Skin epidermis (tissue), 12 donors: ENCODE data around the gene SCAPER.

ENCODE experiments used
- H3K27ac ChIP-seq, 21 experiments: fragments of 200-600 bp; sonication (generic) in 11 of 21; one replicate each; pipeline ENCODE4 v1.5.0; 2020; ENCODE audit warnings: mild to moderate bottlenecking in 3 of 21, inconsistent platforms in 2 of 21, moderate library complexity in 2 of 21
- H3K4me3 ChIP-seq, 7 experiments: fragments of 200-600 bp; sonication (generic) in 2 of 7; one replicate each; pipeline ENCODE4 v1.5.0; 2020; ENCODE audit warnings: inconsistent platforms in 2 of 7, mild to moderate bottlenecking in 2 of 7, moderate library complexity in 1 of 7

Gene SCAPER

GRCh38 chr15:76391847-76392246 is 513.3 kb downstream of the SCAPER start:
- no peak overlapping the region for H3K27ac ChIP-seq
- H3K4me3 ChIP-seq = no peak overlapping the region

GRCh38 chr15:76391309-76391708 is 513.8 kb downstream of the SCAPER start:
- H3K4me3 ChIP-seq = no peak overlapping the region
- no peak overlapping the region for H3K27ac ChIP-seq

GRCh38 chr15:76390571-76390970 is 514.6 kb downstream of the SCAPER start:
- no peak overlapping the region for H3K4me3 ChIP-seq
- no peak overlapping the region for H3K27ac ChIP-seq

- H3K27ac ChIP-seq = no peak overlapping the region
Measured at GRCh38 chr15:76386926-76387325, 518.2 kb downstream of the SCAPER start.

GRCh38 chr15:76386178-76386577 is 519.0 kb downstream of the SCAPER start:
- H3K4me3 ChIP-seq = no peak overlapping the region
- H3K27ac ChIP-seq = no peak overlapping the region

More at GRCh38 chr15:76386926-76387325, 518.2 kb downstream of the SCAPER start:
- no peak overlapping the region for H3K4me3 ChIP-seq

- Histone ChIP-seq H3K27ac (no peak overlapping the region), H3K4me3 (no peak overlapping the region)
Measured at GRCh38 chr15:76384409-76384808, 520.7 kb downstream of the SCAPER start.

- H3K4me3 ChIP-seq = no peak overlapping the region
- H3K27ac ChIP-seq = no peak overlapping the region
Measured at GRCh38 chr15:76382987-76383728, 522.0 kb downstream of the SCAPER start.

- H3K4me3 ChIP-seq = no peak overlapping the region
- no peak overlapping the region for H3K27ac ChIP-seq
Measured at GRCh38 chr15:76381366-76381765, 523.8 kb downstream of the SCAPER start.

GRCh38 chr15:76380249-76380648 is 524.9 kb downstream of the SCAPER start:
- Histone ChIP-seq H3K27ac (no peak overlapping the region), H3K4me3 (no peak overlapping the region)

- H3K4me3 ChIP-seq = no peak overlapping the region
Measured at GRCh38 chr15:76378691-76379090, 526.4 kb downstream of the SCAPER start.

GRCh38 chr15:76377751-76378150 is 527.4 kb downstream of the SCAPER start:
- H3K4me3 ChIP-seq = no peak overlapping the region
- H3K27ac ChIP-seq = no peak overlapping the region

More at GRCh38 chr15:76378691-76379090, 526.4 kb downstream of the SCAPER start:
- H3K27ac ChIP-seq = no peak overlapping the region

- no peak overlapping the region for H3K27ac ChIP-seq
Measured at GRCh38 chr15:76377217-76377616, 527.9 kb downstream of the SCAPER start.

GRCh38 chr15:76376816-76377215 is 528.3 kb downstream of the SCAPER start:
- Histone ChIP-seq H3K4me3 (no peak overlapping the region), H3K27ac (no peak overlapping the region)

More at GRCh38 chr15:76377217-76377616, 527.9 kb downstream of the SCAPER start:
- H3K4me3 ChIP-seq = no peak overlapping the region

- Histone ChIP-seq H3K4me3 (no peak overlapping the region), H3K27ac (no peak overlapping the region)
Measured at GRCh38 chr15:76376029-76376428, 529.1 kb downstream of the SCAPER start.

GRCh38 chr15:76368122-76368621 is 537.0 kb downstream of the SCAPER start:
- no peak overlapping the region for H3K27ac ChIP-seq

GRCh38 chr15:76366714-76367113 is 538.4 kb downstream of the SCAPER start:
- Histone ChIP-seq H3K4me3 (no peak overlapping the region), H3K27ac (no peak overlapping the region)

More at GRCh38 chr15:76368122-76368621, 537.0 kb downstream of the SCAPER start:
- H3K4me3 ChIP-seq = no peak overlapping the region

GRCh38 chr15:76363251-76363650 is 541.9 kb downstream of the SCAPER start:
- no peak overlapping the region for H3K4me3 ChIP-seq
- no peak overlapping the region for H3K27ac ChIP-seq

GRCh38 chr15:76360416-76360815 is 544.7 kb downstream of the SCAPER start:
- Histone ChIP-seq H3K27ac (no peak overlapping the region), H3K4me3 (no peak overlapping the region)

- Histone ChIP-seq H3K4me3 (no peak overlapping the region), H3K27ac (no peak overlapping the region)
Measured at GRCh38 chr15:76359152-76359551, 546.0 kb downstream of the SCAPER start.

GRCh38 chr15:76358453-76358852 is 546.7 kb downstream of the SCAPER start:
- H3K27ac ChIP-seq = no peak overlapping the region
- H3K4me3 ChIP-seq = no peak overlapping the region

- H3K27ac ChIP-seq = no peak overlapping the region
- H3K4me3 ChIP-seq = no peak overlapping the region
Measured at GRCh38 chr15:76354823-76355440, 550.2 kb downstream of the SCAPER start.
